Activated CD4-positive, alpha-beta T cell treated with anti-CD3 and anti-CD28 coated beads, Interleukin-2, Interleukin-4, amounts not matched to agents 100 ng/mL and 50 ng/mL, durations not matched to agents 16 hours and 8 hours (primary cell): ENCODE data around the gene HPGDS.
A peak's percentile ranks its signal among the peaks of the same experiment; 100 is the strongest.

ENCODE experiments used
- DNase-seq: peaks from one replicate; pipeline ENCODE4 v3.0.0-alpha.2; 2020; ENCODE audit warnings: low spot score

HPGDS gene

DNA sequence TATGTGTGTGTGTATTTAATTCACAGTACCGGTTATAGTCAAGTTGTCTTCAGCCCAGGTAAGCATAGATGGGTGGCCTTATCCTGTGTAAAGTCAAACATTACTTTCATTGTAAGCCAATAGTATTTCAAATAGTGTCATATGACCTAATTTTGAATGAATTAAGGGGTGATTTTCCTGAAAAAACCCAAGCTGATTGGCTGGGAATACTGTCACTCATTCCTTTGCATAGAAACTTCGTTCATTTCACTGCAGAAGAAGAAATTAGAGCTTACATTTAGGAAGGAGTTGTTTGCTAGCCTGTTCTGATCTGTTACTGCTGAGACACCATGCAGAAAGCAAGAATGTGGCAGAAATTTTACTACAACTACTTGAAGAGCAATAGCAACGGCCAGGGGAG lies 89.6 kb downstream of the HPGDS start:
- DNase-seq, result no peak

DNA sequence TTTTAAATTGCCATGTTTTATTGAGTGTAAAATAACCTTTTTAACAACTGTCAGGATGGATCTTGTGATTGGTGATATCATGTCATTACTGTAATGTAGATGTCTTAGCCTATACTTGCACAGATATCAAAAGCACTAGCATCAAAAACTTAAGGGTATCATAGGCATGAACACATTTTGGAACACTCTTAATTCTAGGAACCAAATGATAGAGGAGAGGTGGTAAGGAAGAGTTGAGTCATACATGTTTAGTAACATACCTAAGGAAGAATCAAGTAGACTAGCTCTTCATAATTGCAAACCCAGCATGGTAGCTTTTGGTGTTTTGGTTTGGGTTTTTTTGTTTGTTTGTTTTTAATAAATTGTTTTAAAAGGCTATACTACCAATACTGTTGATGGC lies 91.5 kb downstream of the HPGDS start:
- peak; percentile 15 for DNase-seq
